ENCODE data around the gene CRYAB. TPM values are rescaled to one million over a fixed set of nuclear protein-coding genes. Genes with fewer than 3 reads are reported as not detected.
A peak's percentile ranks its signal among the peaks of the same experiment; 100 is the strongest.
"Not testable (repeated sequence)": the region's sequence is repeated elsewhere in the genome, so short reads cannot be mapped to it uniquely, and the experiment has no call there.

The CRYAB gene
- total RNA-seq, 1 donor from 2014 or later: 7,453 TPM

DNA sequence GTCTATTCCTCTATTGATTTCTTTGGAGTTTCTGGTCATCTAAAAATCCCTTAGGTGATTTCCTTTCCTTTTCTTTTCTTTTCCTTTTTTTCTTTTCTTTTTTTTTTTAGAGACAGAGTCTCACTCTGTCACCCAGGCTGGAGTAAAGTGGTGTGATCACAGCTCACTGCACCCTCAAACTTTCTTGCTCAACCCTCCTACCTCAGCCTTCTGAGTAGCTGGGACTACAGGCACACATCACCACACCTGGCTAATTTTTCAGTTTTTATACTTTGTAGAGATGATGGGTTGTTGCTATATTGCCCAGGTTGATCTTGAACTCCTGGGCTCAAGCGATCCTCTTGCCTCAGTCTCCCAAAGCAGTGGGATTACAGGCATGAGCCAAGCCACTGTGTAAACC is 5.2 kb upstream of the CRYAB start:
- no peak for ATAC-seq
- no peak for DNase-seq (ENCODE audit: missing footprints)
- intact Hi-C loops (cut with DNase I): no loop called here

DNA sequence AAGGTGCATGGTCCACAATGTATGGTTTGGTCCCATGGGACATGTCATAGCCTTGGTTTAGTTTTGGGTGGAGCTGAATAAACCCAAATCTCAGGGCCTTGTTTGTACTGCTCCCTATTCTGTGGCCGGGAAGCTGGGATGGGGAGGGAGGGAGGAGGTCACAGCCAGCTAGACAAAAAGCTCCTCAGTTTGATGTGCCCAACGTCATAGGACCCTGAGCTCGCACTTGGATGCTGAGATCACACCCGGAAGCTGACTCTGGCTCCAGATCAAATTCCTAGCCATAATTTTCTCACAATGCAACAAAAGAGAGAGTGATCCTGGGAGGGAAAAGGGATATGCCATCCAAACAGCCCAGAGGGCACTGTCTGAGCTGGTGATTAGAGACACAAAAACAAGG is 2.4 kb upstream of the CRYAB start:
- intact Hi-C loops (cut with DNase I): no loop called here
- ATAC-seq (peak; percentile 27), DNase-seq (ENCODE audit: missing footprints) (no peak)

DNA sequence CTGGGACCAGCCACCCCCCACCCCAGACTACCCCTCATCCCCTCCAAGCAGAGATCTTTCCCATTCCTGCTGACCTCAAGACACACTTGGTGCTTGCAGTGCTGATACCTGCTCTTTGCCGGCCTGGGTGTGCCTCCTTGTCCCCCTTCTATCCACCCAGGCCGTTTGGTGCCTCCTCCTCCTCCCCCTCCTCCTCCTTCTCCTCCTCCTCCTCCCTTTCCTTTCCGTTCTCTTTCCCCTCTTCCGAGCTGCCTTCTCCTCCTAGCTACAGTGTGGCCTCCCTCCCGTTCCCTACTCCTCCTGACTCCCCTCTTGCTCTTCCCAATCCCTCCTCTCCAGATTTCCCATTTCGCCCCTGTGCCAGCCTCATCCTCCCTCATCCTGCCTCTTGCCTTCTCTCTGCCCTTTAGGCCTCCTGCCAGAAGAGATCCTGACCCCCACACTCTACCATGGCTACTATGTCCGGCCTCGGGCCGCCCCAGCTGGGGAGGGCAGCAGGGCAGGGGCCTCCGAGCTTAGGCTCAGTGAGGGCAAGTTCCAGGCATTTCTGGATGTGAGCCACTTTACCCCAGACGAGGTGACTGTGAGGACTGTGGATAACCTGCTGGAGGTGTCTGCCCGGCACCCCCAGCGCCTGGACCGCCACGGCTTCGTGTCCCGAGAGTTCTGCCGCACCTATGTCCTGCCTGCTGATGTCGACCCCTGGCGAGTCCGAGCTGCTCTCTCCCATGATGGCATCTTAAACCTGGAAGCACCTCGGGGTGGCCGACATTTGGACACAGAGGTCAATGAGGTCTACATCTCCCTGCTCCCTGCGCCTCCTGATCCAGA is 1.7 kb upstream of the CRYAB start:
- peak; percentile 67 for DNase-seq (ENCODE audit: missing footprints)
- intact Hi-C loops (cut with DNase I): no loop called here
- ATAC-seq: peak; percentile 26

DNA sequence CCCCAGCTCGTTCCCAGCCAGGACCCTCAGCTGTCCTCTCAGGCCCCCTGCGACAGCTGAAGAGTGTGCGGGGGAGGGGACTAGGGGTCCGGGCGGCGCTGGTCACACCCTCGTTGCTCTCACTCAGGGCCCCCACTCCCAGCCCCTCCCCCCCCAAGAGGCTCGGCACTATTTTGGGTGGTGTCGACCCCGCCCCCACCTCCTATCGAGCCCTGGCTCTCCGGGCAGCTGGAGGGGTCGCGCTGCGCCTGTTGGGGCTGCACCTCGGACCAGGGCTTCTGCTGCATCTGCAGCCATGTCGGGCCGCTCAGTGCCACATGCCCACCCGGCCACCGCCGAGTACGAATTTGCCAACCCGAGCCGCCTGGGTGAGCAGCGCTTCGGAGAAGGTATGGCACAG is 965 bp upstream of the CRYAB start, which contains the start of gene HSPB2:
Gene HSPB2, plus strand, starts transcription at position 200 of the 400 bp plus-strand sequence. Its CDS starts 96 bp downstream, at position 296.
- intact Hi-C loops (cut with DNase I): loop anchor here (1.0 kb wide), 1 partner anchor 33 kb away; the partner anchor contains the start of genes CFAP68 and FDXACB1
- peak; percentile 70 for DNase-seq (ENCODE audit: missing footprints)
- peak; percentile 11 for ATAC-seq

GRCh38 chr11:111910676-111911562 is 651 bp downstream of the CRYAB start:
- DNase-seq (ENCODE audit: missing footprints) (no peak), ATAC-seq (peak; percentile 14)
- intact Hi-C loops (cut with DNase I): no loop called here

DNA sequence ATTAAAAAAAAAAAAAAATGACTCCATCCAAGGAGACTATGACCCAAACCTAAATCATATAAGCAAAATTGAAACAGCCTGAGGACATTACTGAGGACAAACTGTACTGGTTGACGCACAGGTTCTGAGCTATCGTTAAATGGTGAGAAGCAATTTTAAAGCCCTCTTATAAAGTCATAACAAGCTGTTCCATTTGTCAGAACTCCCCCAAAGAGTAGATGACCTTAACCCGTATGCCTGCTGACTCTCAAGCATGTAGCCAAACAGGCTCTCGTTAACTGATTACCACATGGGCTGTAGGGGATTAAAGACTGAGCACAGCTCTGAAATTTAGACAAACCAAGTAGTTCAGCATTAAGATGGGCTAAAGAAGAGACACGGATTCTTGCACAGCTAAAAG is 2.2 kb downstream of the CRYAB start:
- intact Hi-C loops (cut with DNase I): no loop called here
- no peak for ATAC-seq
- DNase-seq (ENCODE audit: missing footprints): no peak

- DNase-seq (ENCODE audit: missing footprints) (no peak), ATAC-seq (no peak)
- intact Hi-C loops (cut with DNase I): no loop called here
Measured at GRCh38 chr11:111908639-111909305, 2.8 kb downstream of the CRYAB start.

DNA sequence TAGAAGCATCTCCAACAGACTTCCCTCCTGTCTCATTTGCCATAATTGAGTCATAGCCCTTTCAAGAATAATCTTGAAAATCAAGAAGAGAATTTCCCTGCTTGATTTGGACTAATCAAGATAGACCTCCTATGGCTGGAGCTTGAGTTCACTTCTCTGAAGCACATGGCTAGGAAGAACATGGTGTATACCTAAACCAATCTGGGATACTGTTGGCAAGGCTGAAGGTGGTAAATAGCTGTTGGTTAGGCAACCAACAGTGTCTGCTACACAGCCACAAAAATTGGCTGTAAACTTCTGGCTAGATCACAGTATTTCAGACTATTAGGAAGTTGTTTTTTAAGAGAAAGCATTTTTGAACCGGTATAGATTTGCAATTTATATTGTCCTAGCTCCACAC is 4.9 kb downstream of the CRYAB start:
- DNase-seq (ENCODE audit: missing footprints) (no peak), ATAC-seq (no peak)
- intact Hi-C loops (cut with DNase I): no loop called here

- ATAC-seq: peak; percentile 58
- intact Hi-C loops (cut with DNase I): no loop called here
- peak; percentile 47 for DNase-seq (ENCODE audit: missing footprints)
Measured at GRCh38 chr11:111905411-111905810, 6.2 kb downstream of the CRYAB start.

GRCh38 chr11:111886844-111887243 is 24.7 kb downstream of the CRYAB start:
- intact Hi-C loops (cut with DNase I): no loop called here
- ATAC-seq (no peak), DNase-seq (ENCODE audit: missing footprints) (no peak)

- DNase-seq (ENCODE audit: missing footprints): no peak
- no peak for ATAC-seq
- intact Hi-C loops (cut with DNase I): no loop called here
Measured at GRCh38 chr11:111886032-111886431, 25.5 kb downstream of the CRYAB start.

DNA sequence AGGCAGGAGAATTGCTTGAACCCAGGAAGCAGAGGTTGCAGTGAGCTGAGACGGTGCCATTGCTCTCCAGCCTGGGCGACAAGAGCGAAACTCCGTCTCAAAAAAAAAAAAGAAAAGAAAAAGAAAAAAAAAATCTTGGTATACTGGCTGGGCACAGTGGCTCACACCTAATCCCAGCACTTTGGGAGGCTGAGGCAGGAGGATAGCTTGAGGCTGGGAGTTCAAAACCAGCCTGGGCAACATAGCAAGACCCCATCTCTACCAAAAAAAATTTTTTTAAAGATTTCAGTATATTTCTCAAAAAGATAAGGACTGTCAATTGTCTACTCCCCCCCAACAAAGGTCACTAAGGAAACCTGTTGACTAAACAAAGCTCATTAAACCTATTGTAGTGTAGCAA is 26.5 kb downstream of the CRYAB start:
- intact Hi-C loops (cut with DNase I); DNase-seq (ENCODE audit: missing footprints); ATAC-seq: not testable (repeated sequence)

DNA sequence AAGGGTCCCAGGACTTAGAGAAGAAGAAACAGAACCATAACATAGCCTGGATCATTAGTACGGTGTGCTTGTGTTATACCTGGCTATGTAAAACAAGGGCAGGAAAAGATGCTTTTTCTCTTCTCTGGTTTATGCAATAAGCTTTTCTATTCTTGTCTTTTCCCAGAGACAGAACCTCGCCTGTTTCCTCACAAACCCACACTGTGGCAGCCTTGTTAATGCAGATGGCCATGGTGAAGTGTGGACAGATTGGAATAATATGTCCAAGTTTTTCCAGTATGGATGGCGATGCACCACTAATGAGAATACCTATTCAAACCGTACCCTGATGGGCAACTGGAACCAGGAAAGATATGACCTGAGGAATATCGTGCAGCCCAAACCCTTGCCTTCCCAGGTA is 29.4 kb downstream of the CRYAB start:
- ATAC-seq (no peak), DNase-seq (ENCODE audit: missing footprints) (no peak)
- intact Hi-C loops (cut with DNase I): no loop called here

DNA sequence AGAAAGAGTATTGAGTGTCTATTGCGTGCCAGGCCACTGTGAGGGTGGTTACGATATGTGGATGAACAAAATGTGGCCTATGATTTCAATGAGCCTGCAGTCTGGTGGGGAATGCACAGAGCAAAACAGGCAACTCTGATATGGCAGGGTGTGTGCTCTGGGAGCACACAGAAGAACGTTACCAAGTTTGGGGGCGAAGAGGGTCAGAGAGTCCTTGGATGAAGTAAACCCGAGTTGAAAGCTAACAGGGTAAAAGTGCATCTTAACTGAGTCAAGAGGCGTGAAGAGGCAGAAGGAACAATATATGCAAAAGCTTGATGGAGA is 32.0 kb downstream of the CRYAB start:
- DNase-seq (ENCODE audit: missing footprints): no peak
- intact Hi-C loops (cut with DNase I): loop anchor here (1.0 to 2.0 kb wide), 5 partner anchors 33 to 207 kb away; partner anchors contain the start of genes DLAT, HSPB2, SDHD and TIMM8B
- peak; percentile 2 for ATAC-seq

GRCh38 chr11:111878849-111879636 is 32.5 kb downstream of the CRYAB start, which contains the start of the genes CFAP68 and FDXACB1:
Gene CFAP68, plus strand, starts transcription at chr11:111879541. Its CDS starts 20 bp downstream, at chr11:111879561.
Gene FDXACB1, minus strand, starts transcription at chr11:111879165. Its CDS starts 33 bp downstream, at chr11:111879132.
- intact Hi-C loops (cut with DNase I): loop anchor here (1.0 to 2.0 kb wide), 5 partner anchors 33 to 208 kb away; partner anchors contain the start of genes DLAT, HSPB2, SDHD and TIMM8B
- DNase-seq (ENCODE audit: missing footprints) (peak; percentile 98), ATAC-seq (peak; percentile 95)

DNA sequence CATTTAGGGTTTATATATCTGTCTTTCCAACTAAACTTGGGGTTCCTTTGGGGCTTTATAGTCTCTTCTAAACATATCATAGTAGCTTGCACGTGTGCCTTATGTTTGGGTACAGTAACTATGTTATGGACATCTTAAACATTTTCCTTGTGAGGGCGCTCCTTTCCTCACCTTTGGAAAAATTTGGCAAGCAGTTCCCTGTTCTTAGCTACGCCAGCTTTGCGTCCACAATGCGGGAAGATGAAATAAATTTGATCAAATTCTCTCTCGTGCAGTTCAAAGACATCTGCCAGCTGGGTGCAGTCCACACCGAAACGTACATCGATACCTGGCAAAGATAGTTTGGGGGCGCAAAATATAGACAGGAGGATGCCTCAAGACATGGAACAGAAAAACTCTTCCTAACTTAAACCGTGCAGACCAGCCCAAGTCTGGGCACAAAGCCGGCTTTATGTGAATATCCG is 33.2 kb downstream of the CRYAB start:
- intact Hi-C loops (cut with DNase I): loop anchor here (2.0 kb wide), 3 partner anchors 48 to 208 kb away; partner anchors contain the start of genes SDHD and TIMM8B
- DNase-seq (ENCODE audit: missing footprints): no peak
- no peak for ATAC-seq

DNA sequence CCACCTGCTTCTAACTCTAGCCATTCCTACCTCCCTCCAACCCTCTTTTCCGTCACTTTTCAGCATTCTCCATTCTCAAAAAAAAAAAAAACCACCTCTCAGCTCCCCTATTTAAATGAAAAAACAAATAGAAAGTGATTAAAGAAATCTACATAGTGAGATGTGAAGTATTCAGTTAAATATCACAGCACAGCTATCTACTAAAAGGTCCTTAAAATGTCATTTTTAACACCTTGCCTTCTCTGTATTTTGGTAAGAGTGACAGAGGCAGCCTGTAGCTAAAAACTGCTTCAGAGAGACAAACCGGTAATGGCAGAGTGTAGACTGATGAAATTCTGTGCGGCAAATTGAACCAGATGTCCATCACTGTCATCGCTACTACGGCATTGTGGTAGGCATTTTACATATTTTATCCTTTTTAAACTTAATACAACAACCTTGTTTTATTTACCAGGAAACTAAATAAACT is 39.8 kb downstream of the CRYAB start:
- ATAC-seq: no peak
- intact Hi-C loops (cut with DNase I): no loop called here
- DNase-seq (ENCODE audit: missing footprints): no peak

All from Right ventricle myocardium inferior (tissue), 1 donor.